Thyroid gland (tissue), 4 donors: ENCODE measurements around the gene DAZAP2.

Experiments
- POLR2A ChIP-seq, 2 donors: fragments of 450-650 bp; IDR thresholded peaks; one replicate each; pipeline ENCODE4 v1.6.1; 2017; ENCODE audit warnings: antibody characterized with exemption in 2 of 2, mild to moderate bottlenecking in 2 of 2, moderate library complexity in 1 of 2
- TF ChIP-seq, protein P1 (sequence below), 6 experiments: fragments of 200-600 bp in 3 of 6; fragments of 450-650 bp in 3 of 6; sonication (generic) in 3 of 6; IDR thresholded peaks; one replicate each; pipeline ENCODE4 v1.5.1; 2016 to 2019; ENCODE audit warnings: antibody characterized with exemption in 6 of 6, mild to moderate bottlenecking in 2 of 6, inconsistent platforms in 1 of 6, moderate library complexity in 1 of 6

- TF ChIP-seq, protein P1, sequence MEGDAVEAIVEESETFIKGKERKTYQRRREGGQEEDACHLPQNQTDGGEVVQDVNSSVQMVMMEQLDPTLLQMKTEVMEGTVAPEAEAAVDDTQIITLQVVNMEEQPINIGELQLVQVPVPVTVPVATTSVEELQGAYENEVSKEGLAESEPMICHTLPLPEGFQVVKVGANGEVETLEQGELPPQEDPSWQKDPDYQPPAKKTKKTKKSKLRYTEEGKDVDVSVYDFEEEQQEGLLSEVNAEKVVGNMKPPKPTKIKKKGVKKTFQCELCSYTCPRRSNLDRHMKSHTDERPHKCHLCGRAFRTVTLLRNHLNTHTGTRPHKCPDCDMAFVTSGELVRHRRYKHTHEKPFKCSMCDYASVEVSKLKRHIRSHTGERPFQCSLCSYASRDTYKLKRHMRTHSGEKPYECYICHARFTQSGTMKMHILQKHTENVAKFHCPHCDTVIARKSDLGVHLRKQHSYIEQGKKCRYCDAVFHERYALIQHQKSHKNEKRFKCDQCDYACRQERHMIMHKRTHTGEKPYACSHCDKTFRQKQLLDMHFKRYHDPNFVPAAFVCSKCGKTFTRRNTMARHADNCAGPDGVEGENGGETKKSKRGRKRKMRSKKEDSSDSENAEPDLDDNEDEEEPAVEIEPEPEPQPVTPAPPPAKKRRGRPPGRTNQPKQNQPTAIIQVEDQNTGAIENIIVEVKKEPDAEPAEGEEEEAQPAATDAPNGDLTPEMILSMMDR (IDR thresholded peaks at IDR 0.05): no peak
- no peak for TF ChIP-seq POLR2A (IDR thresholded peaks at IDR 0.05)
Observed at GRCh38 chr12:51232642-51233041, 6.0 kb upstream of the DAZAP2 start.
